HG03378 (cell line): ENCODE results near the gene C10orf105.

Experiments
- ATAC-seq: cut with Tn5 transposase; IDR thresholded peaks from one replicate; pipeline ENCODE4 v1.9.1; 2021; ENCODE audit warnings: mild to moderate bottlenecking, moderate library complexity; ENCODE audit not compliant: unreplicated experiment

C10orf105 gene

DNA sequence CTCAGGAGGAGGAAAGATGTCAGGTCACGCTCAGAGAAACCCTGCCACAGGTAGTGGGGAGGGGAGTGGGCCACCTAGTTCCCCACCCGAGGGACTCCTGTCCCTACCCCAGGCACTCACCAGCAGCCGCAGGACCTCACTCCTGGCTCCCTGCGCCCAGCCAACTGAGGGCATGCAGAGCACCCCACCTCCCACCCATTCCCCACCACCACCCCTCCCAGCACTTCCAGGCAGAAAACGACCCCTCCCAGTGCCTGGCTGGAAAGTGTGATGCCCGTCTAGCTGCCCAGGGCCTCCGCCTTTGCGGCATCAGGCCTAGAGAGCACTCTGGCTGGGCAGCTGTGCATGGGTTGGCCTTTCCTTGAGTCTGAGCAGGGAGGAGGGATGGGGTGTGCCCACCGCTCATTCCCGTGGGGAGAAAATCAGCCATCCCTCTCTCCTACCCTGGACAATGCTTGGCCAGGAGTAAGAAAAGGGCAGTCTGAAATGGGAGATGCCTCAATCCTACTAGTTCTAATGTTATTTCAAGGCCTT lies 1.3 kb downstream of the C10orf105 start:
- no peak for ATAC-seq

DNA sequence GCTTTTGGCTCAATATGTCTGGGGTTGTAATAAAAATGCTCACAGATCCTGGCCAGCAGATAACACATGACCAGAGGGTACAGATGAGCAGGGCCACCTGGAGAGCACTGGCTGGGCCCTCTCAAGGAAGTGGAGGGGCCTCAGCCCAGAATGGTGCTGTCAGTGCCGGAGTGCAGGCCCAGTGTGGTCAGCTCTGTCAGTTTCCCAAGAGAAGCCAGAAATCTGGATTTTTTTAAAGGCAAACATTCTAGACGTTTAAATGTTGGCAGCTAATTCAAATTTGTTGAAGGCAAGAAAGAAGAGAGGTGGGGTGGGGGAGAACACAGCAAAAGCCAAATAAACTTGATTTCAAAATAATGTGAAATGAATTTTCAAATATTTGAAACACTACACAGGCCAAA lies 2.0 kb downstream of the C10orf105 start:
- ATAC-seq, result no peak

DNA sequence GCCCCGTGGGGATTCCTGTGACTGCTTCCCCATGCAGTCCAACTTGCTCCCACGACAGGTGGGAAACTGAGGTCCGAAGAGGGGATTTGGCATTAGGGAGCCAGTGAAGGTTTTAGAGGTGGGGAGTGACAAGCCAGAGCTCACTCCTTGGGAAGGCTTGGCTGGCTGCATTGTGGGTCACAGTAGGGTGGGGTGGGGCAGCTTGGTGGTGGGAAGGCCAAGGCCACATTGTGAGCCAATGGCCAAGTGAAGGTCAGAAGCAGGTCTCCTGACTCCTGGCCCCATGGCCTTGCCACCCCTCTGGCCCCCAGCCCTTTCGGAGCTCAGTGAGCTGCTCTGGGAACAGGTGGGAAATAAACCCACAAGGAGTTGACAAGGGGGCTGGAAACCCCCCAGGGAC lies 2.5 kb downstream of the C10orf105 start:
- ATAC-seq, result no peak

DNA sequence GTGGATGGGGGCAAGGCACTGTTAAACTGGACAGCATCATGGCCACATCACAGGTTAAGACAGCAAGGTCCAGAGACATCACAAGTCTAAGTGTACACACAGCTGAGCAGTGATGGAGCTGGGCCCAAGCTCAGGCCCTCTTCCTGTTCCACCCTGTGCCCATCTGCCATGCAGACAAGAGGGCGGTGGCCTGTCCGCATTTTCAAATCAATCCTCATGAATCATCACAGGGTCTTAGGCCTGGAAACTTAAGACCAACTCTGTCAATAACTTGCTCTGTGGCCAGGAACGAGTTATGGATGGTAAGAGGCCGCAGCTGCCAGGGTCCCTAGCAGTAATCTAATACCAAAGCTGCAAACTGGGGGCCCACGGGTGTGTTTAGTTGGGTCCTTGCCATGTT lies 3.2 kb downstream of the C10orf105 start:
- ATAC-seq, result no peak

DNA sequence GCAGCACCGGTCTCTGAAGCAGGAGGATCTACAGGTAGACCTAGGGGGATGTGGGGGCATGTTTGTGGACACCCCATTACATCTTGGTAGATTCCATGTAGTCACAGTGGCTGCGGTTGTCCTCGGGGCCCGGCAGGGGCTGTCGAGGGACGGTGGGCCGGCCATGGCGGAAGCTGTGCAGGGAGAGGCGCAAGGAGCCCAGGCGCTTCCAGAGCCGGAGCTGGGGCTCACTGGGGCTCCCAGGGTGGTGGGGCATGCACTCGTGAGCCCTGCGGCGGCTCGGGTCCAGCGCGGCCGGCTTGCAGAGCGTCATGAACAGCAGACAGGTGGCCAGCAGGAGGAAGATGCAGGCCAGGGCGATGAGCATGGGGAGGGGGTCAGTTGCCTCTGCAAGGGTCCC lies 3.7 kb downstream of the C10orf105 start:
- no peak for ATAC-seq

DNA sequence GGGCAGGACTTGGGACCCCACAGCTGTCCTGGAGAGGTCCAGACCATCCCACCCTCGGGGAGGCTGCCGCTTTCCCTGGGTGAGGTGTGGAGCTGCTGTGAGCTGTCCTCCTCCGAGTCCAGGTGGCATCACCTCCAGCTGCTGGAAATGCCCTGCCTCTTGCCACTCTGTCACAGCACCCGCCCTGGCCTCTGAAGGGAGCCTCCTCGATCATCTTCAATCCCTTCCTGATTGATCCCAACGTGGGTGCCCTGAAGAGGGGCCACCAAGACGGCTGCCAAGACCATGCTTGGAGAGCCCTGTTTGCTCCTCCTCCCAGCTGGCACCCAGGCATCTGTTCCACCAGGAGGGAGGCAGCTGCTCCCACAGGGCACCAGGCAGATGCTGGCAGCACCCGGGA lies 4.6 kb downstream of the C10orf105 start:
- ATAC-seq, result no peak

DNA sequence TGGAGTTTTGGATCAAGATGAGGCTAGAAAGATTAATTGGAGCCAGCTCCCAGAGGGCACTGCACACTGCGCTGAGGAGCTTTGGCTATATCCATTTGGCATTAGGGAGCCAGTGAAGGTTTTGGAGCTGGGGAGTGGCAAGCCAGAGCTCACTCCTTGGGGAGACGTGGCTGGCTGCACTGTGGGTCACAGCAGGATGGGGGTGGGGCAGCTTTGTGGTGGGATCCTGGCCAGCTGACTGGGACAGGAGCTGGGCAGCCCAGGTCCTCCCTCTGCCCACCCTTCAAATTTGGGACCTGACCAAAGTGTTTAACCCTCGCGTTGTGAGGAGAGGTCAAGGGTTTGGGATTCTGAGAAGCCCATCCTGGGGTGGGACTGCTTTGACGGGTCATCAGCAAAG lies 5.0 kb downstream of the C10orf105 start:
- ATAC-seq, result no peak

DNA sequence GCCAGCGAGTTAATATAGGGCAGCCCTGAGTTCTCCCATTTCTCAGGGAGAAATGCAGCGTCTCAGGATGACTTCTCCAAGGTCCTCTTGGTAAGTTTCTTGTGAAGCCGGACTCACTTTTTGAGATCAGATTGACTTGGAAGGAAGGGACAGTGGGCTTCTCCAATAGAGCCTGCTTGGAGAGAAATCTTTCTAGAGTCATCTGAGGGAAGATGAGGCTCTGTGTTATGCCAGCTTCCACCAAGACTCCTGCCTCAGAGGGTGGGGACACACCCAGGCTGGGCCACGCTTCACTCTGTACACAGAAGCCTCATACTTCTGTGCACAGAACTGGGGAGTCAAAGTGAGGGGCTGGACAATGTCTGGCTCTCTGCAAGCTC lies 5.6 kb downstream of the C10orf105 start:
- ATAC-seq, result no peak

DNA sequence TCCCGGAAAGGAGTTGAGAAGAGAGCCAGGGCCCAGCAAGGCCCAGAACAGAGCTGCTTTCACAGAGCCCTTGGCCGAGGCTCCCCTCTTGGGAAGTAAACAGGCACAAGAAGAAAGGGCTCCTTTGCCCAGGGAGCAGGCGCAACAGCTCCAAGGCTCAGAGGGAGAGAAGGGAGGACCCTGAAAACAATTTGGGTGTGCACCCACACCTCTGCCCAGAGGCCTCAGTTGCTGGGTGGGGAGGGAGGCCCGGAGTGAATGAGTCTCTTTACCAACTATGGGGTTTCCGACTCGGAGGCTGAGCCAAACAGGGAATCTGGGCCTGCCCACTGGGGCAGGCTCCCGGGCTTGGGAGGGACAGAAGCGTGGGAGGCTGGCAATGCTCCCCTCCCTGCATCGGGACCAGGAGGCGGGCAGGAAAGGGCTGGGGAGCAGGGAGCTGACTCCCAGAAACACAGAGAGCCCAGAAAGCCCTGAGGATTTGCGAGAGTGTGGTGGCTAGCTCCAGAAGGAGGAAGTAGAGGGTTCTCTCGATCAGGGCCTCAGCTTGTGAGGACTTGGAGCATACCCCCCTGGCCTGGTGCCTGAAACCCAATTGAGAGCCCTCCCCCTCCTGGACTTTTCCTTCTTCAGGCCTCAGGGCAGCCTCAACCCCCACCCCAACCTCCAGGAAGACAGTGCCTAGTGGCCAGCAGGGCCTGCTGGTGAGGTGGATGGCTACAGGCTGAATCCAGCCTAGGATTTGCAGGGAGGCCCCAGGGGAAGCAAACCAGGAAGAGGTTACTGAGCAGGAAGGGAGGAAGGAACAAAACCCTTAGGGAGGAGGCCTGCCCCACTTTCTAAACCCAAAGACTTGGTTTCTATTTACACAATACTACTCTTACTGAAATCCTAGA lies 6.2 kb downstream of the C10orf105 start:
- ATAC-seq, result no peak

DNA sequence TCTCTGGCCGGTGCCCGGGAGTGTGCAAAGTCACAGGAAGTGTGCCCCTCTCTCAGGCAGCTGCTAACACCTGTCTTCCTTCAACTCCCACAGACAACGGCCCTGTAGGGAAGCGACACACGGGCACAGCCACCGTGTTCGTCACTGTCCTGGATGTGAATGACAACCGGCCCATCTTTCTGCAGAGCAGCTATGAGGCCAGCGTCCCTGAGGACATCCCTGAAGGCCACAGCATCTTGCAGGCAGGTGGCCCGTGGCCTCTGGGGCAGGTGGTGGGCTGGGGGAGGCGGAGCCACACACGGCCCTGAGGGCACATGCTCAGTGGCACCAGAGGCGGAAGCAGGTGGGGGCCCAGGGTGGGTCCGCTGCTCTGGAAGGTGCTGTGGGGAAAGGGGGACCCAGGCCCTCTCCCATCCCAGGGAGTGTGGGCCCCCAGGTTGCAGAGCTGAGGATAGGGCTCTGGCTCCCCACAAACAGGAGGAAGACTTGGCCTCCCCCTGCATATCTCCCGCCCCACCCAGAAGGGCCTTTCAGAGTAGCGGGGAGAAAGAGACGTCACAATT lies 6.9 kb downstream of the C10orf105 start:
- ATAC-seq, result no peak

DNA sequence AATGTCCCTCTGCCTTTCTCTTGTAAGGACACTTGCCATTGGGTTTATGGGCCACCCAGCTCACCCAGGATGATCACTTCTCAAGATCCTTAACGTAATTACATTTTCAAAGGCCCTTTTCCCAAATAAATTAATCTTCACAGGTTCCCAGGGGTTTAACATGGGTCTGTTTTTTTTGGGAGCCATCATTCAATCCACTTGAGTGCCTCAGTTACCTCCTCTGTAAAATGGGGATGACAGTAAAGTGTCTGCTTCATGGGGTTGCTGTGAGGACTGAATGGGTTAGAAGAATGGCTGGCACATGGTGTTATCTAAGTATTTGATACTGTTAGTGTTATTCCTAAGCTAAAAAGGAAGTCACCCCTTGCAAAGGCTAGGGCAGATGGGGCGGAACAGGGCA lies 7.4 kb downstream of the C10orf105 start:
- no peak for ATAC-seq

DNA sequence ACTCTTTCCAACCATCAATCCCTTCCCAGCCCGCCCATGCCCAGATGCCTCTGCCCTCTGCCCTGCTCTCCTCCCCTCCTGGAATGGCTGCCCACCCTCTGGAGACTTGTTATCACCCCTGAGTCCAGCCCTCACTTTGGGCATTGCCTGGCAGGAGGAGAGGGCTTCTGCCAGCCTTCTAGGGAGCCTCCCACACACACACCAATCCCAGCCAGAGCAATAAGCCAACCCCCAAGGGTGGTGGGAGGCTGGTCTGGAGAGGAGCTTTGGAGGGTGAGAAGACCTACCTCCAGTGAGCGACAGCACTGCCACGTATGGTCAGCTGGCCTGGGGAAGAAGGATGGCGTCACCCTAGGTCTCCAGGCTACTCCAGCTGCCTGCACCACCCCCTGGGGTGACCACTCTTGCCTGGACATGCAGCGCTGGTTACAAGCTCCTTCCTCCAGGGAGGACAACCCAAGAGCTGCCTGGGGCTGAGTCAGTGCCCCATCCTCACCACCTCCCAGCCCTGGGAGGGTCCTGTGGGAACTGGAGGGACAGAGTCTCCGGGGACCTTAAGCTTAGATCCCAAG lies 8.4 kb downstream of the C10orf105 start:
- no peak for ATAC-seq

DNA sequence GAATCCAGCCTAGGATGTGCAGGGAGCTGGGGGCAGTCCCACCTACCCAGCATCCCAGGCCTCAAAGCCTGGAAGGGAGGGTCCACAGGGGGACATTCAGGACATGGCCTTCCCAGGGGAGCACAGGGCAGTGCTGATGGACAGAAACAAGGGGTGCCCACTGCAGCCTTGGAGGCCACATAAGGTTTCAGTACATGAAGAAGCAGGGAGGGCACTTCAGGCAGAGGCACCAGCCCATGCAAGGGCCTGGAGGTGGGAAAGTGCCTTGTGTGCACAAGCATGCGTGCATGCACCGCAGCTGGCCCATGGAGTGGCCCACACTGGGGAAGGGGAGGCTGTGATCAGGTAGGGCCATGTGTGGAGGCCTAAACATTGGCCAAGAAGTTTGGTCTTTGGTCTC lies 9.1 kb downstream of the C10orf105 start:
- no peak for ATAC-seq

DNA sequence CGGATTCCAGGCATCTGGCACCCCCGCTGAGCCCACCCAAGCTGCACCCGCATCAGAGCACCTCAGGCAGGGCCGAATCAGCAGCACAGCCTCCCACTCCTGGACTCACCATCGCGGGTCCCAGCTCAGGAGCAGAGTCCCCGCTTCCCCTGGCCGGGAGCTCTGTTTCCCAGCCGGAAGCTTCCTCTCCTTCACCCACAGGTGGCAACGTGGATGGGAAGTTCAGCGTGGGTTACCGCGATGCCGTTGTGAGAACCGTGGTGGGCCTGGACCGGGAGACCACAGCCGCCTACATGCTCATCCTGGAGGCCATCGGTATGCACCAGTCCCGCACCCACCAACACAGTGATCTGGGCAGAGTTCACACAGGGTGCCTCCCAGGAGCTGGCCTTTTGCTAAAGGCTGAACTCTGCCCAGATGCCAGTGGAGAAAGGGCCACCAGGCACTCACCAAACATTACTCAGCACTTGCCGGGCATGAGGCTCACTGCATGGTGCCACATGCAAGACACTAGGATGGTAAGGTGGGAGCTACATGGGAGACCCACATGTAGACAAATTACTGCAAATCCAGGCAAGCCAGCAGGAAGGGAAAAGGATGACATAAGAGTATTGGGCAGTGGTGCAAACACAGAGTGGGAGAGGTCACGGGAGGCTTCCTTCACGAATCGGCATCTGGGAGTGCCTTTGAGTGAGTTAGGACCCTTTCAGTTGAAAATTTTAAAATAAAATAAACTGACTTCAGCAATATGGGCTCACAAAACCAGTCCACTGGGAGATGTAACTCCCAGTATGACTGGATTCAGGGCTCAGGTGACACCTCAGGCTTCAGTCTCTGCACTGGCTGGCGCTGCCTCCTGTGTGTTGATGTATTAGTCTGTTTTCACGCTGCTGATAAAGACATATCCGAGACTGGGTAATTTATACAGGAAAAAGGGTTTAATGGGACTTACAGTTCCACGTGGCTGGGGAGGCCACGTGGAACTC lies 10.4 kb downstream of the C10orf105 start:
- ATAC-seq, result no peak

DNA sequence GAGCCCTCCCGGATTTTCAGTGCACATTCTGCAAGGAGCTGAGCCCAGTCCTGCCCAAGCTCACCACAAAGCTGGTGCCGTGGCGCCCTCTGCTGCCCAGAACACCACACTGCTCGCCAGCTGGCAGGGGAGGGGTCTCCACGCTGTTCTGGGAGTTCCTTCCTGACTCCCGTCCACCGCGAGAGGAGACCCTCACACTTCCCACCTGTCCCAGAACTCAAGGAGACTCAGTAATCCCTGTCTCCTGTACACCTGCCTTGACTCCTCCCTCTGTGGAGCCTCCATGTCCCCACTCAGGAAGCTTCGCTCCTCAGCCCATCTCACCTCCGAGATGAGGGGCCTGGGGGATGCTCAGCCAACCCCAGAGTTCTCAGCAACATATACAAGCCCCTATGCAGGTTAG lies 11.3 kb downstream of the C10orf105 start:
- no peak for ATAC-seq

DNA sequence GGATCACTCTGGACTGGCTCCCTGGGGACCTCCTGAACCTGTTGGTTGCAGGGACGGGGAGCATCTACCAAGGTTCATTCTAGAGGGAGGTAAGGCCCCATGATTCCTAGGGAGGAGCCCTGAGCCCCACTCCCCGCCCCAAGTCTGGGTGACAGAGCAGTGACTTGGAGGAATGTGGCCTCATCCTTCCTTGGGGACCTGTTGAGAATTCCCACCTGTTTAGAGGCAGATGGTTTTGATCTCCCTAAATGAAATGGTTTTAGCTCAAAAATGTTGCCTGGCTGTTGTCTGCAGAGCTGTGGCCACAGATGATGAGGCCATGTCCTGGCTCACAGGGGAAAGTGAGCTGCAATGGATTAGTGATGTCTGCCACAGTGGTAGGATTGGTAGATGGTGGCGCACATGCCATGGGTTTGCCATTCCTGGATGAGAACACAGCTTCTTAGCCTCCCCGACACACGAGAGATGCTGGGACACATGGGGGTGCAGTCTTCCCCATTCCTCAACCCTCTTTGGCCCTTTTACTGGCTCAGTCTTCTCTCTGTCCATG lies 12.3 kb downstream of the C10orf105 start:
- no peak for ATAC-seq

DNA sequence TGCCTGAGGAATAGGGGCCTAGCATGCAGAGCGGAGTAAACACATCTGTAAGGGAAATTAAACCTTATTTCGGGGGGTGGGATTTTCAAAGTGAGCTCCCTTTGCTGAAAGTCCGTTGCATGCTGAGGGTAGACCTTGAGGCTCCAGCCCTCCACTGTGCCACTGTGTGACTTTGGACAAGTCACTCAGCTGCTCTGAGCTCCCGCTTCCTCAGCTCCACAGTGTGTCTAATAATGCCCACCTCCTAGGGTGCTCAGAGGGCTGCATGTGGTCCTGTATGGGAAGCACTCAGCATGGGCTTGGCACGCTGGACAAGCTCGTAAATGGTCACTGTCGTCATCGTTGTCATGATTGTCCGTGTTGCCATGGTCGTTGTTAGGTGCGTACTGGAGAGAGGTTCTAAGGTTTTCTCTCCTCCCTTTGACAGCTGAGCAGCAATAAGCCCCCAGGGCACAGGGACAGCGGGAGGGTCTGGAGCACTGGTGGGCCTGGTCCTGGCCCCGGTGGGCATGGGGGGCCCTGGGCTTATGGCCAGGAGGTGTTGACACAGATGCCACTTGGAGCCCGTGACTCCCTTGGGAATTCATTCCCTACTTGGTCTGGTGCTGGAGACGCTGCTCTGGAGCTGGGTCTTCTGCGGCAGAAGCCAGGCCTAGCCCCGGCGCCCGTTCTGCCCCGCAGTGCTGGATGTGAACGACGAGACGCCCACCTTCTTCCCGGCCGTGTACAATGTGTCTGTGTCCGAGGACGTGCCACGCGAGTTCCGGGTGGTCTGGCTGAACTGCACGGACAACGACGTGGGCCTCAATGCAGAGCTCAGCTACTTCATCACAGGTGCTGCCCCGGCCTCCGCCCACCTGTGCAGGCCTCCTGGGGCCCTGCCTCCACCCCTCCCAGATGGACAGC lies 13.1 kb downstream of the C10orf105 start:
- ATAC-seq, result no peak

DNA sequence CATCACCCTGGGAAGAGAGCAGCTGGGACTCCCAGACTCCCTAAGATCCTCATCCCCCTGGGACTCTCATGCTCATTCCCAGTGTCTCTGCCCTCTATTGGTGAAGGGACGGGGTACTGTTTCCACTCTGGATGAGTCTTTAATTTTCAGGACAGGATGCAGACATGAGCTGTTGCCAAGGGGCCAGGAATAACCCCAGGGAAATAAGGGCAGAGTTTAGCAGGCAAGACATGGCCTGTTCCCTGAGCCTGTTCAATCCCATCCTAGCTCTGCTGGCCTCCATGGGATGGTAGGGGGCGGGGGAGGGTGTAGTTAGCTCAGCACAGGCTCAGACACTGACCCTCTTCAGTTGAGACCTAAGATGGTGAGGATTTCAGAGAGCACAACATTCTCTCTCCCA lies 14.0 kb downstream of the C10orf105 start:
- no peak for ATAC-seq

DNA sequence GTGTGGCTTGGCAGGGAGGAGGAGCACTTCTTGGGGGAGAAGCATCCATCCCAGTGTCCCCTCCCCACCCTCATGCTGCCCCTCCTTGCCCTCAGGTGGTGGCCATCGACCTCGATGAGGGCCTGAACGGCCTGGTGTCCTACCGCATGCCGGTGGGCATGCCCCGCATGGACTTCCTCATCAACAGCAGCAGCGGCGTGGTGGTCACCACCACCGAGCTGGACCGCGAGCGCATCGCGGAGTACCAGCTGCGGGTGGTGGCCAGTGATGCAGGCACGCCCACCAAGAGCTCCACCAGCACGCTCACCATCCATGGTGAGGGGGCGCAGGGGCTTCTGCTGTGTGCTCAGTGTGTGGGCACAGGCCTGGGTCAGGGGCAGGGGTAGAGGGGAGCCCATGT lies 14.8 kb downstream of the C10orf105 start:
- ATAC-seq, result no peak

DNA sequence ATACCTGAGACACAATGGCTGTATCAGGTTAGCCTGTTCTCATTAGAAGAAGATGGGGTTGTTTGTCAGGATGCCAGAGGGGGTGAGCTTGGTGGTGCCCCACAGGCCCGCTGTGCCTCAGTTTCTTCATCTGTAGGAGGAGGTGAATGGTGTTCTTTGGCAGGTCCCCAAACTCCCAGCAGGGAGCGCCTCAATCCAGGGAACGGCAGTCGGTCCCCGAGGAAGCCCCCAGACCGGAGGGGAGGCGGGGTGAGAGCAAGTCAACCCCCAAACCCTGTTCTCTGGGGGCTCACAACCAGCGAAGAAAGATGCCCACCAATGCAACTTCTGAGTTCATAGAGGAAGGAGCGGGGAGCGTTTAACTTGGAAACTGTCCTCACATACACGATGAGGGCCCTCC lies 16.0 kb downstream of the C10orf105 start:
- ATAC-seq, result no peak
